ENCODE measurements around the gene RBKS. TPM values are rescaled to one million over a fixed set of nuclear protein-coding genes. Genes with fewer than 3 reads are reported as not detected.
"Not testable (repeated sequence)": the region's sequence is repeated elsewhere in the genome, so short reads cannot be mapped to it uniquely, and the experiment has no call there.

The RBKS gene
- total RNA-seq, 4 donors from 2014 or later: 1.6 to 5.4 (median 3.3) TPM

DNA sequence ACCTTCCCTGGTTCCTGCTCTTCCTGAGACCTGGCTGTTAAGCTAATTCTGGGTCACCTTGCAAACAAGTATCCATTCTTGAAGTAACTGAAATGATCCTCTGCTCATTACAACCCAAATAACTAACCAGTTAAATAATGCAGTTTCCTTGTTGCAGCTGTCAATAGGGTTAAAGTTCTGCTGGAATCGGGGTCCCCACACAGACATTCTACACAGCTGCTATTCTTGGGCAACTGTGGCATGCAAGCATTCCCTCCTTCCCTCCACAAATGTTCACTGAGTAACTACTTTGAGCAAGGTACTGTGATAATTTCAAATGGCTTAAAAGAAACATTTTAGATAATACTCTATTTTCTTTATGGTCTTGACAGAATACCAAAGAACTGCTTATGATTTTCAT lies 17.1 kb downstream of the RBKS start:
- Histone ChIP-seq H3K36me3 (no peaks in the 10 kb centered on the region), H3K27me3 (no peaks in the 10 kb centered on the region), H3K4me3 (no peak overlapping the region), H3K4me1 (no peaks in the 10 kb centered on the region), H3K27ac (no peak overlapping the region), H3K9me3 (peaks cover 0 to 3% of the 10 kb centered on the region in 2 donors)
- no peak for DNase-seq
- TF ChIP-seq POLR2A (IDR thresholded peaks at IDR 0.05): no peak
- TF ChIP-seq, protein P1, sequence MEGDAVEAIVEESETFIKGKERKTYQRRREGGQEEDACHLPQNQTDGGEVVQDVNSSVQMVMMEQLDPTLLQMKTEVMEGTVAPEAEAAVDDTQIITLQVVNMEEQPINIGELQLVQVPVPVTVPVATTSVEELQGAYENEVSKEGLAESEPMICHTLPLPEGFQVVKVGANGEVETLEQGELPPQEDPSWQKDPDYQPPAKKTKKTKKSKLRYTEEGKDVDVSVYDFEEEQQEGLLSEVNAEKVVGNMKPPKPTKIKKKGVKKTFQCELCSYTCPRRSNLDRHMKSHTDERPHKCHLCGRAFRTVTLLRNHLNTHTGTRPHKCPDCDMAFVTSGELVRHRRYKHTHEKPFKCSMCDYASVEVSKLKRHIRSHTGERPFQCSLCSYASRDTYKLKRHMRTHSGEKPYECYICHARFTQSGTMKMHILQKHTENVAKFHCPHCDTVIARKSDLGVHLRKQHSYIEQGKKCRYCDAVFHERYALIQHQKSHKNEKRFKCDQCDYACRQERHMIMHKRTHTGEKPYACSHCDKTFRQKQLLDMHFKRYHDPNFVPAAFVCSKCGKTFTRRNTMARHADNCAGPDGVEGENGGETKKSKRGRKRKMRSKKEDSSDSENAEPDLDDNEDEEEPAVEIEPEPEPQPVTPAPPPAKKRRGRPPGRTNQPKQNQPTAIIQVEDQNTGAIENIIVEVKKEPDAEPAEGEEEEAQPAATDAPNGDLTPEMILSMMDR (IDR thresholded peaks at IDR 0.05): no peak
- intact Hi-C loops (cut with DNase I; ENCODE audit: low total_unique reads): no loop called here

DNA sequence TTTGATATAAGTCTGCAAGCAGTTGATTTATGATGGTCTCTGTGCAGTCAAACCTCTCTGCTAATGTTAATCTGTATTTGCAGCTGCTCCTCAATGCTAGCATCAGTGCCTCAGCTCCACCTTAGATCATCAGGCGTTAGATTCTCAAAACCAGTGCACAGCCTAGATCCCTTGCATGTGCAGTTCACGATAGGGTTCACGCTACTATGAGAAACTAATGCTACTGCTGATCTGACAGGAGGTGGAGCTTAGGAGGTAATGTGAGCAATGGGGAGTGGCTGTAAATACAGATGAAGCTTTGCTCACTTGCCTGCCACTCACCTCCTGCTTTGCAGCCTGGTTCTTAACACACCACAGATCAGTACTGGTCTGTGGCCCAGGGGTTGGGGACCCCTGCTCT lies 18.4 kb downstream of the RBKS start:
- Histone ChIP-seq H3K27ac (no peak overlapping the region), H3K4me1 (no peaks in the 10 kb centered on the region), H3K9me3 (peaks cover 0 to 3% of the 10 kb centered on the region in 2 donors), H3K36me3 (no peaks in the 10 kb centered on the region), H3K4me3 (no peak overlapping the region), H3K27me3 (no peaks in the 10 kb centered on the region)
- no peak for DNase-seq
- intact Hi-C loops (cut with DNase I; ENCODE audit: low total_unique reads): no loop called here
- TF ChIP-seq POLR2A (IDR thresholded peaks at IDR 0.05): no peak
- TF ChIP-seq, protein P1 (IDR thresholded peaks at IDR 0.05): no peak

DNA sequence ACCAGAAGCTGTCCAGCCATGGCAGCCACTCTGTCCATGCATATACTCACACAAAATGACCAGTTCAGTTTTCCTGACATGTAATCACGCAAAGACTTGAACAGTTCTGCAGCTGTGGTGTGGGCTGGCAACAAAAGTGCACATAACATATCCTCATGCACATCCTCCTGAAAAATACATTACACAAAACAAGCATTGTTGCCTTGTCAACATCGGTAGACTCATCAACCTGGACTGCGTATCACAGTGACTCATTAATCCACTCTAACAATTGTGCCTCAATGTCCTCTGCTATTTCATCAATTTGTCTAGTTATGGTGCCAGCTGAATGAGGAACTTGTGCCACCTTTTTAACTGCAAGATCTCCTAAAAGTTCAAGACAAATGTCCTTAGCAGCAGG lies 19.5 kb downstream of the RBKS start:
- Histone ChIP-seq H3K36me3 (no peaks in the 10 kb centered on the region), H3K9me3 (no peaks in the 10 kb centered on the region), H3K27me3 (no peaks in the 10 kb centered on the region), H3K4me1 (no peaks in the 10 kb centered on the region), H3K4me3 (no peak overlapping the region), H3K27ac (no peak overlapping the region)
- DNase-seq: no peak
- TF ChIP-seq, protein P1 (IDR thresholded peaks at IDR 0.05): no peak
- TF ChIP-seq POLR2A (IDR thresholded peaks at IDR 0.05): no peak
- intact Hi-C loops (cut with DNase I; ENCODE audit: low total_unique reads): no loop called here

DNA sequence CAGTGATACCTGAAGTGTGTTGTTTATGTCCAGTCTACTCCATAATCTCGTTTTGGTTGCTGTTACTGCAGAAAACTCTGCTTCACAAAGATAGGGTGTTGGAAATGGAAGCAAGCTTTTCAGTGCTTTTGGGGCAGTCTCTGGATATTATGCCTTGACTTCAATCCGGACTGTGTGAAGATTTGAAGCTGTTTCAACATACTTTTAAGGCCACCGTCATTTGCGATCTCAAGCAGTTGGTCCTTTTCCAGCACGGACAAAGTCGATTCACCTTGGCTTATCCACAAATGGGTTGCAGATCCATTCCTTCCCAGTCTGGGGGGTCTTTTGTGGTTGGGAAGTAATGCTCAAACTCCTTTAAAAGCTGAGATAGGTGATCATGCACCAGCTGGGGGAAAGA lies 20.4 kb downstream of the RBKS start:
- TF ChIP-seq, protein P1 (IDR thresholded peaks at IDR 0.05): no peak
- no peak for TF ChIP-seq POLR2A (IDR thresholded peaks at IDR 0.05)
- H3K9me3 ChIP-seq: no peaks in the 10 kb centered on the region
- intact Hi-C loops (cut with DNase I; ENCODE audit: low total_unique reads): no loop called here
- H3K4me3 ChIP-seq: no peak overlapping the region
- H3K4me1 ChIP-seq: no peaks in the 10 kb centered on the region
- no peaks in the 10 kb centered on the region for H3K36me3 ChIP-seq
- DNase-seq: no peak
- H3K27me3 ChIP-seq: no peaks in the 10 kb centered on the region
- no peak overlapping the region for H3K27ac ChIP-seq

DNA sequence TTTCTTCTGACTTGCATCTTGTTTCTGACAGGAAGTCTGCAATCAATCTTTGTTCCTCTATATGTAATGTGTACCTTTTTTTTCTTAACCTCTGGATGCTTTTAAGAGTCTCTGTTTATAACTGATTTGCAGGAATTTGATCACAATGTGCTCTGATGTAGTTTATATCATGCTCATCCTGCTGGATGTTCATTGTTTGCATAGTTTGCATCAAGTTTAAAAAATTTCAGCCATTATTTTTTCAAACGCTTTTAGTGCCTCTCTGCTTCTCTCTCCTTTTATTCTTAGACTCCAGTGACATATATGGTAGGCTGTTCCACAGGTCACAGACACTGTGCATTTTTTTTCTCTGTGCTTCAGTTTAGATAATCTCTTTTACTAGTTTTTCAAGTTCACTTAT lies 23.9 kb downstream of the RBKS start:
- no peak overlapping the region for H3K27ac ChIP-seq
- intact Hi-C loops (cut with DNase I; ENCODE audit: low total_unique reads): no loop called here
- H3K4me3 ChIP-seq: no peak overlapping the region
- no peak for DNase-seq
- no peaks in the 10 kb centered on the region for H3K4me1 ChIP-seq
- TF ChIP-seq, protein P1 (IDR thresholded peaks at IDR 0.05): no peak
- TF ChIP-seq POLR2A (IDR thresholded peaks at IDR 0.05): no peak
- no peaks in the 10 kb centered on the region for H3K9me3 ChIP-seq
- H3K27me3 ChIP-seq: no peaks in the 10 kb centered on the region
- H3K36me3 ChIP-seq: no peaks in the 10 kb centered on the region

DNA sequence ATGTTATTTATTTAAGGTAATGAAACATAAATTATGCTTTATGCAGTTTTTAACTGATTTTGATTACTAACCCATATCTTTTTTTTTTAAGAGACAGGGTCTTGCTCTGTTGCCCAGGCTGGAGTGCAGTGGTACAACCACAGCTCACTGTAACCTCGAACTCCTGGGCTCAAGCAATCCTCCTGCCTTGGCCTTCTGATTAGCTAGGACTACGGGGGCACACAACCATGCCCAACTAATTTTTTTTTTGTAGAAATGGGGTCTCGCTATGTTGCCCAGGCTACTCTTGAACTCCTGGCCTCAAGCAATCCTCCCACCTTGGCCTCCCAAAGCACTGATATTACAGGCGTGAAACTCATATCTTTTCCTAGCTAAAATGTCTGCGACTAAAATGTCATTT lies 26.2 kb downstream of the RBKS start:
- H3K27me3 ChIP-seq; H3K9me3 ChIP-seq; H3K4me1 ChIP-seq; H3K27ac ChIP-seq; H3K4me3 ChIP-seq; intact Hi-C loops (cut with DNase I; ENCODE audit: low total_unique reads); H3K36me3 ChIP-seq; DNase-seq: not testable (repeated sequence)
